Panc1 (cell line): Measurements from ENCODE around the gene GGT5. TPM values are rescaled to one million over a fixed set of nuclear protein-coding genes. Genes with fewer than 3 reads are reported as not detected.
A peak's percentile ranks its signal among the peaks of the same experiment; 100 is the strongest.

Experiments
- ATAC-seq: fragments of 200-7000 bp; cut with Tn5 transposase; 2 replicates; pipeline ENCODE4 v1.9.1; 2020; ENCODE audit warnings: mild to moderate bottlenecking, moderate library complexity
- BruUV-seq: library from RNA; stranded (reverse); fragments of 400-500 nt; replicated peaks from 2 replicates; lab custom pipeline; 2021; lab: Mats Ljungman, UMichigan
- CTCF ChIA-PET: fragments of 300-600 bp; sonication (Branson Sonifier 250); formaldehyde crosslinking; loops from one replicate; lab custom pipeline; 2022; ENCODE audit warnings: antibody characterized with exemption; lab: Charles Lee
- POLR2A ChIA-PET: fragments of 300-600 bp; sonication (Branson Sonifier 250); formaldehyde crosslinking; loops from one replicate; lab custom pipeline; 2022; ENCODE audit warnings: antibody characterized with exemption; lab: Charles Lee
- DNase-seq: peaks from one replicate; pipeline ENCODE4 v3.0.0-alpha.2; 2010; ENCODE audit warnings: low read depth, low spot score
- H3K27ac ChIP-seq: 2 replicates; pipeline ENCODE4 v1.5.1; 2011; ENCODE audit warnings: mild to moderate bottlenecking, low read length, inconsistent platforms
- H3K27me3 ChIP-seq: fragments of 200-500 bp; sonication (Bioruptor generic); 2 replicates; pipeline ENCODE4 v1.6.0; 2014; ENCODE audit warnings: low read length, inconsistent platforms; ENCODE audit not compliant: control insufficient read depth, insufficient read depth
- H3K36me3 ChIP-seq: fragments of 200-500 bp; sonication (Bioruptor generic); 2 replicates; pipeline ENCODE4 v1.5.1; 2014; ENCODE audit warnings: inconsistent platforms, mild to moderate bottlenecking, low read length, moderate library complexity; ENCODE audit not compliant: control insufficient read depth, insufficient read depth
- H3K4me1 ChIP-seq: 2 replicates; pipeline ENCODE4 v1.5.1; 2011; ENCODE audit warnings: inconsistent platforms, mild to moderate bottlenecking, low read length, moderate library complexity; ENCODE audit not compliant: control insufficient read depth, insufficient read depth
- H3K4me3 ChIP-seq, 2 experiments: 2 replicates each; pipeline ENCODE4 v1.5.1; 2011 to 2012; ENCODE audit warnings: low read depth in 2 of 2, low read length in 2 of 2, mild to moderate bottlenecking in 2 of 2, inconsistent platforms in 1 of 2, moderate library complexity in 1 of 2
- H3K9me3 ChIP-seq: fragments of 200-500 bp; sonication (Bioruptor generic); 2 replicates; pipeline ENCODE4 v1.5.1; 2014; ENCODE audit warnings: low read depth, mild to moderate bottlenecking, inconsistent platforms, low read length, moderate library complexity; ENCODE audit not compliant: control insufficient read depth, insufficient read depth
- POLR2AphosphoS5 ChIP-seq: IDR thresholded peaks from 2 replicates; pipeline ENCODE4 v1.6.1; 2012; ENCODE audit warnings: mild to moderate bottlenecking, low read depth, low read length, moderate library complexity
- REST ChIP-seq, 2 experiments: IDR thresholded peaks; 2 replicates each; pipeline ENCODE4 v1.6.1; 2011 to 2012; ENCODE audit warnings: low read depth in 2 of 2, control low read depth in 1 of 2, low read length in 1 of 2, mild to moderate bottlenecking in 1 of 2, moderate library complexity in 1 of 2; ENCODE audit not compliant: insufficient read depth in 1 of 2
- SIN3A ChIP-seq: IDR thresholded peaks from 2 replicates; pipeline ENCODE4 v1.6.1; 2012; ENCODE audit warnings: low read depth, mild to moderate bottlenecking, low read length, moderate library complexity, borderline replicate concordance; ENCODE audit not compliant: insufficient read depth
- TCF7L2 ChIP-seq: IDR thresholded peaks from 2 replicates; pipeline ENCODE4 v1.6.1; 2011; ENCODE audit warnings: mild to moderate bottlenecking, low read depth, low read length, inconsistent platforms
- in situ Hi-C: cut with HindIII; loops from 2 replicates; pipeline ENCODE4 v1.10.0; 2016; ENCODE audit warnings: low sequenced_read_pairs, low pct_unique_long_range_greater_than_20kb
- intact Hi-C: fragments of 100-400 bp; cut with micrococcal nuclease; formaldehyde crosslinking; loops from one replicate; pipeline ENCODE4 v1.10.0; 2022; ENCODE audit not compliant: unreplicated experiment
- total RNA-seq: library from RNA; stranded (reverse); gene quantifications from one replicate; pipeline ENCODE4 v1.2.1, GENCODE V29; 2021; ENCODE audit not compliant: unreplicated experiment
- TF ChIP-seq, protein P1 (sequence below): fragments of 450-650 bp; IDR thresholded peaks from 2 replicates; pipeline ENCODE4 v1.5.1; 2017; ENCODE audit warnings: mild to moderate bottlenecking

GGT5 gene
- total RNA-seq, 1 experiment from 2014 or later = 3.6 TPM

DNA sequence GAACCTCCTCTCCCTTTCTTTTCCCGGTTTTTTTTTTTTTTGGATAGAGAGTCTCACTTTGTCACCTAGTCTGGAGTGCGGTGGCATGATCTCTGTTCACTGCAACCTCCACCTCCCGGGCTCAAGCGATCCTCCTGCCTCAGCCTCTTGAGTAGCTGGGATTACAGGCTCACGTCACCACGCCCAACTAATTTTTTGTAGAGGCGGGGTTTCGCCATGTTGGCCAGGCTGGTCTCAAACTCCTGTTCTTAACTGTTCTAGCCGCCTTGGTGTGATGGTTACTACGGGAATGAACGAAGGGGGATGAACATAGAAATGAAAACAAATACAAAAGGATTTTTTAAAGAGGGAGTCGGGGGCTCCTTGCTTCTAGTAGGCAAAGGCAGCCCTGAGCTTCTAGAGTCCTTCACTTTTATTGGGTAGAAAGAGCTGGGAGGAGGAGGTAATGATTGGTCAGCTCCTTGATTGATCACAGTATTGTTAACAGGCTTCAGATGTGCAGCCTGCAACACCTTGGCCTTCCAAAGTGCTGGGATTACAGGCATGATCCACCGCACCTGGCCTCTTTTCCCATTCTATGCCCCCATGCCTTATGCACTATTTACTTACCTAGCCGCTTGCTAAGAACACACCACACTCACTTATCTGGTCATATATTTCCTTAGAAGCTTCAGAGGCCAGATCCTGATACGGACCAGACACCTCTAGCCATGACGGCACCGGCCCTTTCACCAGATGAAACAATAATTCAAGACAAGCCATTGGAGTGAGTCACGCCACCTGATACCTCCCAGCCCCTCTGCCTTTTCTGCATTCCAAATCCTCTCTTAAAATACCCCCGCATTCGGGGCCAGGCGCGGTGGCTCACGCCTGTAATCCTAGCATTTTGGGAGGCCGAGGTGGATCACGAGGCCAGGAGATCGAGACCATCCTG is 42.9 kb downstream of the GGT5 start:
- in situ Hi-C loops (no loop called here), intact Hi-C loops (no loop called here)
- POLR2A ChIA-PET = no interaction called here
- Histone ChIP-seq H3K9me3 (peaks cover 8% of the 10 kb centered on the region; the same call in 1 of the 2 replicates), H3K27ac (peak overlapping the region; percentile 69), H3K27me3 (no peaks in the 10 kb centered on the region), H3K4me3 (no peak overlapping the region), H3K36me3 (no peaks in the 10 kb centered on the region), H3K4me1 (peaks cover 12% of the 10 kb centered on the region)
- CTCF ChIA-PET = no interaction called here
- ATAC-seq (0 out of 2 replicates have a peak, but pooled peaks have one; percentile 39), DNase-seq (no peak)
- no peak for TF ChIP-seq SIN3A
- BruUV-seq = no TSS peak

GRCh38 chr22:24200619-24201212 is 44.2 kb downstream of the GGT5 start:
- no peak for DNase-seq
- POLR2A ChIA-PET = no interaction called here
- no TSS peak for BruUV-seq

More at GRCh38 chr22:24200619-24201212, 44.2 kb downstream of the GGT5 start:
- CTCF ChIA-PET = interaction anchor here (0.6 kb wide), 1 partner anchor 18 kb away, joined by 3 read pairs; no protein-coding TSS in a partner anchor
- Histone ChIP-seq H3K4me1 (peaks cover 7% of the 10 kb centered on the region), H3K9me3 (peaks cover 8% of the 10 kb centered on the region; the same call in 1 of the 2 replicates), H3K36me3 (no peaks in the 10 kb centered on the region), H3K27me3 (no peaks in the 10 kb centered on the region), H3K27ac (peak overlapping the region; percentile 79), H3K4me3 (no peak overlapping the region)
- TF ChIP-seq REST (IDR thresholded peaks at IDR 0.05; ENCODE audit: insufficient read depth in 1 of 2, low read depth in 2 of 2, low read length in 1 of 2) = no peak
- no peak for TF ChIP-seq TCF7L2
- no peak for TF ChIP-seq POLR2AphosphoS5
- TF ChIP-seq, protein P1, sequence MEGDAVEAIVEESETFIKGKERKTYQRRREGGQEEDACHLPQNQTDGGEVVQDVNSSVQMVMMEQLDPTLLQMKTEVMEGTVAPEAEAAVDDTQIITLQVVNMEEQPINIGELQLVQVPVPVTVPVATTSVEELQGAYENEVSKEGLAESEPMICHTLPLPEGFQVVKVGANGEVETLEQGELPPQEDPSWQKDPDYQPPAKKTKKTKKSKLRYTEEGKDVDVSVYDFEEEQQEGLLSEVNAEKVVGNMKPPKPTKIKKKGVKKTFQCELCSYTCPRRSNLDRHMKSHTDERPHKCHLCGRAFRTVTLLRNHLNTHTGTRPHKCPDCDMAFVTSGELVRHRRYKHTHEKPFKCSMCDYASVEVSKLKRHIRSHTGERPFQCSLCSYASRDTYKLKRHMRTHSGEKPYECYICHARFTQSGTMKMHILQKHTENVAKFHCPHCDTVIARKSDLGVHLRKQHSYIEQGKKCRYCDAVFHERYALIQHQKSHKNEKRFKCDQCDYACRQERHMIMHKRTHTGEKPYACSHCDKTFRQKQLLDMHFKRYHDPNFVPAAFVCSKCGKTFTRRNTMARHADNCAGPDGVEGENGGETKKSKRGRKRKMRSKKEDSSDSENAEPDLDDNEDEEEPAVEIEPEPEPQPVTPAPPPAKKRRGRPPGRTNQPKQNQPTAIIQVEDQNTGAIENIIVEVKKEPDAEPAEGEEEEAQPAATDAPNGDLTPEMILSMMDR = no peak
- no peak for TF ChIP-seq SIN3A
- peak; percentile 86 for ATAC-seq
- in situ Hi-C loops = no loop called here
- intact Hi-C loops = no loop called here
